OCI-LY1 (cell line): ENCODE data around the gene GRIA4.
"Not testable (repeated sequence)": the region's sequence is repeated elsewhere in the genome, so short reads cannot be mapped to it uniquely, and the experiment has no call there.

Source experiments
- EZH2 ChIP-seq: fragments of 200-600 bp; sonication (generic), shearing (Covaris generic); IDR thresholded peaks from 2 replicates; pipeline ENCODE4 v1.8.0; 2017; ENCODE audit warnings: borderline replicate concordance, mixed run types, mild to moderate bottlenecking, antibody characterized with exemption, low read length, moderate library complexity, mixed read lengths
- TF ChIP-seq, protein P1 (sequence below): fragments of 200-600 bp; sonication (generic), shearing (Covaris generic); IDR thresholded peaks from 2 replicates; pipeline ENCODE4 v1.5.1; 2017; ENCODE audit warnings: mild to moderate bottlenecking, antibody characterized with exemption, low read length, moderate library complexity, mixed read lengths

DNA sequence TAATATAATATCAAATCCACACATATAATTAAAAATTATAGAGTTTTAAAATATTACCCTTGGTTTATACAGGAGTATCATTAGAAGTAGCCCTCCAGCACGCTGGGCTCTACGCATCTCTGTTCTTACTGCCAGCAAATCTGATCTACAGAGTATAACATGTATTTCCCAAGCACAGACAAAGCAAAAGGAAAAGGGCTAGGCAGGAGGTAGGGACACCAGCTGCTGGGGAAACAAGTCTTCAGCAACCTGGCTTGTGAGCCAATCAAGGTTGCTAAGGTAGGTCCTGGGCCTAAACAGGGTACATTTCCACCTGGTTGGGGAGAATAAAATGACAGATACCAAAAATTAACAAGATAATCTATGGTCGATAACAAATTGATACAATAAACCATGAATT, 163.6 kb downstream of the GRIA4 start:
- TF ChIP-seq, protein P1, sequence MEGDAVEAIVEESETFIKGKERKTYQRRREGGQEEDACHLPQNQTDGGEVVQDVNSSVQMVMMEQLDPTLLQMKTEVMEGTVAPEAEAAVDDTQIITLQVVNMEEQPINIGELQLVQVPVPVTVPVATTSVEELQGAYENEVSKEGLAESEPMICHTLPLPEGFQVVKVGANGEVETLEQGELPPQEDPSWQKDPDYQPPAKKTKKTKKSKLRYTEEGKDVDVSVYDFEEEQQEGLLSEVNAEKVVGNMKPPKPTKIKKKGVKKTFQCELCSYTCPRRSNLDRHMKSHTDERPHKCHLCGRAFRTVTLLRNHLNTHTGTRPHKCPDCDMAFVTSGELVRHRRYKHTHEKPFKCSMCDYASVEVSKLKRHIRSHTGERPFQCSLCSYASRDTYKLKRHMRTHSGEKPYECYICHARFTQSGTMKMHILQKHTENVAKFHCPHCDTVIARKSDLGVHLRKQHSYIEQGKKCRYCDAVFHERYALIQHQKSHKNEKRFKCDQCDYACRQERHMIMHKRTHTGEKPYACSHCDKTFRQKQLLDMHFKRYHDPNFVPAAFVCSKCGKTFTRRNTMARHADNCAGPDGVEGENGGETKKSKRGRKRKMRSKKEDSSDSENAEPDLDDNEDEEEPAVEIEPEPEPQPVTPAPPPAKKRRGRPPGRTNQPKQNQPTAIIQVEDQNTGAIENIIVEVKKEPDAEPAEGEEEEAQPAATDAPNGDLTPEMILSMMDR = not testable (repeated sequence)
- TF ChIP-seq EZH2 = not testable (repeated sequence)
